Activated CD8-positive, alpha-beta memory T cell treated with anti-CD3 and anti-CD28 coated beads for 48 hours (primary cell): ENCODE data around the gene MPPE1.
A peak's percentile ranks its signal among the peaks of the same experiment; 100 is the strongest.
"Not testable (repeated sequence)": the region's sequence is repeated elsewhere in the genome, so short reads cannot be mapped to it uniquely, and the experiment has no call there.

Experiments used
- DNase-seq, 3 experiments: peaks; one replicate each; pipeline ENCODE4 v3.0.0-alpha.2; 2020; ENCODE audit warnings: low read depth in 2 of 3, low spot score in 2 of 3

Gene MPPE1, protein sequence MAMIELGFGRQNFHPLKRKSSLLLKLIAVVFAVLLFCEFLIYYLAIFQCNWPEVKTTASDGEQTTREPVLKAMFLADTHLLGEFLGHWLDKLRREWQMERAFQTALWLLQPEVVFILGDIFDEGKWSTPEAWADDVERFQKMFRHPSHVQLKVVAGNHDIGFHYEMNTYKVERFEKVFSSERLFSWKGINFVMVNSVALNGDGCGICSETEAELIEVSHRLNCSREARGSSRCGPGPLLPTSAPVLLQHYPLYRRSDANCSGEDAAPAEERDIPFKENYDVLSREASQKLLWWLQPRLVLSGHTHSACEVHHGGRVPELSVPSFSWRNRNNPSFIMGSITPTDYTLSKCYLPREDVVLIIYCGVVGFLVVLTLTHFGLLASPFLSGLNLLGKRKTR

DNA sequence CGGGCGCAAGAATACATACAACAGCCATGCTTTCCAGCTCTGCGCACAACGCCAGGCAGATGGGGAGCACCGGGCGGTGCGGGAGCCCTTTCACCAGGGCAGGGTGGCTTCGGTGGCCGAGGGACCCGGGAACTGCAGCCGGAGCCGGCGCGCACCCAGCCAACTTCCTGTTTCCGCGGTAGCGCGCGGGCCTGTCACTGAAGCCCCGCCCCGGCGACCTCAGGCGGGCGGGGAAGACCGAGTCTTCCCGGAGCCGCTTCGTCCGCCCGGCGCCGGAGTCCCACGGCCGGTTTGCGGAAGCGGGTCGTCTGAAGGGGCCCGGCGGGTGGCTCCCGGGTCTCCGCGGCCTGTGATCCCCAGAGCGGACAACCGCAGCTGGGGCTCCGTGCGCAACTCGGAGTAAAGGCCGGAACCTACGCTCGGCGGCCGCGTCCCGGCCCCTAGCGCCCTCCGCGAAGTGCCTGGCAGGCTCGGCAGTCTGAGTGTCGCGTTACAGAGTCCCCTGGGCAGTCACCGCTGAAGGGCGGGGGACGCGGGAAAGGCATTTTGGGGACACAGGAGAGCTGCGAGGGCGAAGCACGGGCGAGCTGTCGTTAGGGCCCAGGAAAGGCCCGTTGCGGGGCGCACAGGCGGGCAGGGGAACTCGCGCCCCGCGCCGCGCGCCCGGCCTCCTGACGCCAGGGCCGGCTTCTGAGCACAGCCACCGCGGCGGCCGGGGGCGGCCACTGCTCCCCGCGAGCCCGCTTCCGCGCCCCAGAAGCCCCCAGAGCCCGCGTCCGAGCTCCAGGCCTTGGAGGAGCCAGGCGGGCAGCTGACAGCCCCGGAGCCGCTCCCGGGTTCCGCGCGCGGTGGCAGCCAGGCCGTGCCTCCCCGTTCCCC lies at the start of gene MPPE1:
MPPE1 (minus strand) TSS at position 136 of the 879 bp plus-strand sequence. CDS start 11,053 bp downstream, outside the sequence.
- DNase-seq = peak; percentile 62 to 76 (median 73)

DNA sequence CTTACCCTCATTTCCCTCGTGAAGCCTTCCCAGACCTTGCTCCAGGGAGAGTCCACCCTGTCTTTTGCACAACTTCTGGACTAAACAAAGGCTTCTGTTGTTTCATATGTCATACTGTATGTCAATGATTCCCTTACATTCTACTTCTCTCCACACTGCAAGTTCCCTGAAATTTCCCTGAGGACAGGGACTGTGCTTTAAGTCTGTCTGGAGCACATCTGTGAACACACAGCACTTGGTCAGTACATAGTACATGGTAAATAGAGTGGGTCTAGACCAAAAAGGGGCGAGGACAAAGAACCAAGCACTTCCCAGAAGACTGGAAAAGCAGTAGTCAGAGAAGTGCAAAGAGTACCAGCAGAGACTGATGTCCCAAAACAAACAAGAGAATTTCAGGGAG lies 49.5 kb upstream of the MPPE1 start:
- DNase-seq = no peak

DNA sequence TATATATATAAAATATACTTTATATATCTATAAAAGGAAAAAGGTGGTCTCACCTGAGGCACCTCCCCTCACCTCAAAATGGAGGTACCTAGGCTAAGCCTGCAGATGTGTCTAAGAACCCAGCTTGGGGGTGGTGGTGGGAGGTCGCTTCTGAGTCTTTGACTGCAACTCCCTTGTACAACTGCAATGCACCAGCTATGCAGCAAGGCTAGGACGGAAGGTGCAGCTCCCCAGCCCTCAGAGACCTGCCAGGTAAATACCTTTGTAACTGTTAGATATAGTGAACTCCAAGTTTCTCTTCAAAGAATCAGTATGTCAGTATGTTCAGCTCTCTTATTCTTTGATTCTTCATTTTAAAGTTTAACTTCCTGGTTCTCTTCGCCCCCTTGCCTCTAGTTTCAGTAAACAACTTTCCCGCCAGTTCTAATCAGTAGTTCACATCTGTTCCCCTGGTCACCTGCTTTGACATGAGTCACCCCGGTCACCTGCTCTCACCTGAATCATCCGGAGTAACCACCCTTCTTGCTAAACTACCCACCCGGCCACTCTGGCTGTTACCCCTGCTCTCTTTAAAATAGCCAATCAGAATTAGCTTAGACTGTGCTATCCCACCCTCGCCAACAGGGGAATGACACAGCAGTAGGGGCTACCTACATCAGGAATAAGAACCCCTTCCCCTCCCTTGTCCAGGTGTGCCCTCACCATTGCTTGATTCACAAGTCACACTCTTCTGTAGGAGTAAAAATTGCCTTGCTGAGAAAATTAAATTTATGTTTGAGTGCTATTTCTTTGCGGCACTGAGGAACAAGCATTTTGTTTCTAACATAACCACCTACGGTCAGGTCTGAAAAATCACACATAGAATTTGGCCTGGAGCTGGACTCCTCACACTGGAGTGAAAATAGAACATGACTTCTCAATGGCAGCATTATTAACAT lies 48.5 kb upstream of the MPPE1 start:
- DNase-seq = no peak

DNA sequence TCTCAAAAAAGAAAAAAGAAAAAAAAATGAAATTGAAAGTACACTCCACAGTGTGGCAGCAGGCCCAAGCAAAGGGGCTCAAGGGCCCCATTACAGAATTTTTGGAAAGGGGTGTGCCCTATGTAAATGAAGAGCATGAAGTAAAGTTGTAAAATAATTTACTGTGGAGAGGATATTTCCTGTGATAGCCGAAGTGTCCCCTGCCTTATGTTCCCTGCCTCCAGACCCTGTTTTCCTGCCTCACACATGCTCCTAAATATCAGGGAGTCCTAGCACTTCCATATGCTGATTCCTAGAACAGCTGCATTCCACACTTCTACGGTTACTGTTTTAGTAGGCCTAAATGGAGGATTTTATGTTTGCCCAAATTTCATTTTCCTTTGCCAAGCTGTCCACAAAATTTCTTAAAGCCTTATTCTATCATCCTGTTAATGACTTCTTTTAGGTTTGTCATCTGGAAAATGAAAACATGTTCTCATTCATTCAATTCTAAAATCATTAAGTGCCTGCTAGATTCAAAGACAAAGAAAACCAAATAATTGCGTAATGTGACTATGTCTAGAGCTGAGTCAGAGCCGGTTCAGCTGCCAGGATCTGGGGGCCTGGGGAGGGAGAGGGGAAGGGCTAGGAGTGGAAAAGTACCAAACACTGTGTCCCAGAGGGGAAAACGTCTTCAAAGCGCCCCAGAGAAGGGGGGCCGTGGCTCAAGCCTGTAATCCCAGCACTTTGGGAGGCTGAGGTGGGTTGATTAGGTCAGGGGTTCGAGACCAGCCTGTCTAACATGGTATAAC lies 47.3 kb upstream of the MPPE1 start:
- no peak for DNase-seq

DNA sequence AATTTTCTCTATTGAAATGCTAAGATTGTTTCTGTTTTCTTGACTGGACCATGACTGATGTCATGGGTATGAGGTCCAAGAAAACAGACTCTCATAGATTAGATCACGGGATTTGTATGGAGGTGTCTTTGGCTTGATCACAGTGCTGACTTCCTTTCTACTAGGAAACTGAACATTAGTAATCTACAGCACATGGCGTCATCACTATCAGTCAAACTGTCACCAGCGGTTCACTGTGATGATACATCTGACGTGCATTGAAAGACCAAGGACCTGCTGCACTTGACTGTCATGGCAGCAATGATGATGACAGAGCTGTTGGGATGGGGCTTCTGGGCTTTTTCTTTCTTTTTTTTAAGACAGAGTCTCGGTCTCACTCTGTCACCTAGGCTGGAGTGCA lies 45.0 kb upstream of the MPPE1 start:
- DNase-seq = no peak

DNA sequence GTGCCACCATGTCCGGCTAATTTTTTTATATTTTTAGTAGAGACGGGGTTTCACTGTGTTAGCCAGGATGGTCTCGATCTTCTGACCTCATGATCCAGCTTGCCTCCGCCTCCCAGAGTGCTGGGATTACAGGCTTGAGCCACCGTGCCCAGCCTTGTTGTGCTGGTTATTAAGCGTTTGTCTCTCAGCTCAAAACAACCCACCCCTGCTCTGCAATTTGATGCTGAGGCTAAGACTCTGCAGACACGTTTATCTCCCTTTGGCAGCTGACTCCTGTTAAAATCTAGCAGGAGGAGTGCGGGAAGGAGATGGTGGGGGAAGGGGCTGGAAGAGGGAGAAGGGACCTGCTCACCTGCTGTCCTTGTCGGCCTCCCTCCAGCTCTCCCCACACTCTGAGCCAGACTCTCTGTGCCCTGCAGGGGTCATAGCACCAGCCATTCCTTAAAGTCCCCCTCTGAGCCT lies 43.3 kb upstream of the MPPE1 start:
- DNase-seq = no peak

DNA sequence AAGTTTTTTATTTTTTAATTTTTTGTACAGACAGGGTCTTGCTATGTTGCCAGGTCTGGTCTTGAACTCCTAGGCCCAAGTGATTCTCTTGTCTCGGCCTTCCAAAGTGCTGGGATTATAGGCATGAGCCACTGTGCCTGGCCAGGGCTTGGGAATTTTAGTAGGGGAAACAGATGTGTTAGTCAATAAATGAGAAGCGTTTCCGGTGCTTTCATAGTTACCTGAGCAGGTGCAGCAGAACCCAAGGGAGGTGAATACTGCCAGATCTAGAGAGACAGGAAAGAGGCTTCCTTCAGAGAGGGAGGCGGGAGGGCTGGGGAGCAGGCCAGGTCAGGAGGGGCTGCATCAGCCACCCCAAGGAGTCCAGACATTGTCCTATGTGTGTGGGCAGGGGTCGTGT lies 42.7 kb upstream of the MPPE1 start:
- no peak for DNase-seq

DNA sequence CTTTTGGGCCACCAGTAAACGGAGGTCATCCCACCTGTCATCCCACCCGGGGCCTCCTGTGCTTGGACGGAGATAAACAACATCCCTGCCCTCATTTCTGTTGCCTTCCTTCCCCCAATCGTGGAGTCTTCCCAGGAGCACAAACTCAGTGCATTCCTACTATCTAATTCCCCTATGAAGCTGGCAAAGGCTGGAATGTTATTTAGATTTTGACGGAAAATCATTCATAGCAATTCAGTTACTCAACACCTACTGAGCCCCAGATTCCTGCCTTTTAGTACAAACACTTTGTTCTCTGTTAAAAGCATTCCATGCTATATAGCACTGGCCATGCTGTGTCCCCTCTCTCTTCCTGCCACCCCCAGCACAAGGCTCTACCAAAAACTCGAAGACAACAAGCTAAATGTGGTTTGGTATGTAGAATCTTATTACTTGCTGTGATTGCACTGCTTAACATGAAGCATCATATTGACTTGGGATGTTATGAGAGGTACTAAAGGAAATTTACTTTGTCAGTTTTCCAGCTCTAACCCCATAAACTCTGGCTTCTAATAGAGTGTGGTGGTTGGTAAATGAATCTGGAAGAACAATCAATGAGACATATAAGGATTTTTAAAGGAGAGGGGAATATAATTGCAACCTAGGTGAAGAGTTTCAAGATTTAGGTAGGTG lies 40.9 kb upstream of the MPPE1 start:
- DNase-seq = no peak

DNA sequence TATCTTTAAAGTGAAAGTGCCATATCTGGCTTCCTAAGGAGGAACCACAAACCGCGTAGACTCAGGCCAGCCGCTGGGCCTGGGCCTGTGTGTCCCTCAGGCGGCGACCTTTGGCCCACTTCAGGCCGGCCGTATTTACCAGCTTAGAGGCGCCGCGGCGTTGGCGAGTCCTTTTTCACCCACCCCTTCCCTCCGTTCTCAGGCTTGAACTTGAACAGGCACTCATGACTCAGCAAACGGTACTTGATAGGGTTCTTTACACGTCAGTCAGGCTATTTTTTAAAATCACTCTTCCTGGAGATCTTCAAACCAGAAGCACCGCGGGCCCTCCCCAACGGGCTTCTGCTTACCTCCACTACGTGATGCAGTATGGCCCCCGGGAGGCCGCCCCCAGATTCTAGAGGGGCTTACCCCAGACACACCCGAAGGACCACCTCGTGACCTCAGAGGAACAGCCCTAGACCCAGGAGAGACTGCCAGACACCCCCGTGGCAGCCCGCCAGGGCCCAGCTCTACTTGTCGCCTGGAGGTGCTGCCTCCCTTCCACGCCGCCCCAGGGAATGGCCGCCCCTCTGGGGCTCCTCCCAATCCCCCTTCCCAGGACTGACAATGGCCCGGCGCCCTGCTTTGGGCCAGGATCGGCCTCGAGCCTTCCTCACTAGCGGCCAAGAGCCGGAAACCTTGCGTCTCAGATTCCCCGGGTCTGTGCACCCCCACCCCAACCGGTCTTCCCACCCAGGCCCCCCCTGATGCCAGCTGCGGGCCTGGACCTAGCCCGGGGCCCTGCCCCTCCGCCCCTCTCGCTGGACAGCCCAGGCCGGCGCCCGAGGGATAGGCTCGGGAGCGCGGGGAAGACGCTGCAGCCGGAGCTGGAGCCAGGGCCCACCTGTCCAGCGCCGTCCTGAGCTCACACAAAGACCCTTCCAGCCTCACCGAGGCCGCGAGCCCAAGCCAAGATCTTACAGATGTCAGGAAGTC lies 39.4 kb upstream of the MPPE1 start:
- DNase-seq = peak; percentile 20 to 38 (median 21)

DNA sequence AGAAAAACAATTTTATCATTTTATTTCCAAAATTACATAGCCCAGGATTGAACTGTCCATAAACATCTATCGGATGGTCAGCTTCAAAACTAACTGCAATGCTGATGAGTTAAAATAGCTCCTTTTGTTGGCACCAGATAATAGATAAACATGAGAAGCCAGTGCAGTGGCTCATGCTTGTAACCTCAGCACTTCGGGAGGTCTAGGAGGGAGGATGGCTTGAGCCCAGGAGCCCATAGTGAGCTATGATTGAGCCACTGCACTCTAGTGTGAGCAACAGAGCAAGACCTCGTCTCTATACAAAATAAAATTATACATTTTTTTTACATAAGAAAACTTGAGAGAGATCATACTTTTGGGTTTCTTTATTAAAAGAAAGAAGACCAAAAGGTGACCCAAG lies 38.6 kb upstream of the MPPE1 start:
- DNase-seq = no peak

DNA sequence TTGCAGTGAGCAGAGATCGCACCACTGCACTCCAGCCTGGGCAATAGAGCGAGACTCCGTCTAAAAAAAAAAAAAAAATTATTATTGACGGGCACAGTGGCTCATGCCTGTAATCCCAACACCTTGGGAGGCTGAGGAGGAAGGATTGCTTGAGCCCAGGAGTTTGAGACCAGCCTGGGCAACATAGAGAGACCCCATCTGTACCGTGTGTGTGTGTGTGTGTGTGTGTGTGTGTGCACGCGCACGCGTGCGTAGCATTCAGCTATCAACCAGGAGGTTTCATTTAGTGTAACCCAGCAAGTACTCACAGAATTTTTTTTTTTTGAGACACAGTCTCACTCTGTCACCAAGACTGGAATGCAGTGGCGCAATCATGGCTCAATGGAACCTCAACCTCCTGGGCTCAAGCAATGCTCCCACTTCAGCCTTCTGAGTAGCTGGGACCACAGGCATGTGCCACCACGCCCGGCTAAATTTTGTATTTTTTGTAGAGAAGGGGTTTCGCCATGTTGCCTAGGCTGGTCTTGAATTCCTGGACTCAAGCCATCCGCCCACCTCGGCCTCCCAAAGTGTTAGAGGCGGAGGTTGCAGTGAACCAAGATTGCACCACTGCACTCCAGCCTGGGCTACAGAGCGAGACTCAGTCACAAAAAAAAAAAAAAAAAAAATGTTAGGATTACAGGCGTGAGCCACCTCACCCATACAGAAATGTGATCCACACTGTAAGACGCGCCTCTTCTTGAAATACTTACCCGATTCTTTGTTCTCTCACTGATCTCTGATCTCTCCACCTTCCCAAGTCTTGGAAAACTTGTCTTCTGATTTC lies 37.9 kb upstream of the MPPE1 start:
- not testable (repeated sequence) for DNase-seq

DNA sequence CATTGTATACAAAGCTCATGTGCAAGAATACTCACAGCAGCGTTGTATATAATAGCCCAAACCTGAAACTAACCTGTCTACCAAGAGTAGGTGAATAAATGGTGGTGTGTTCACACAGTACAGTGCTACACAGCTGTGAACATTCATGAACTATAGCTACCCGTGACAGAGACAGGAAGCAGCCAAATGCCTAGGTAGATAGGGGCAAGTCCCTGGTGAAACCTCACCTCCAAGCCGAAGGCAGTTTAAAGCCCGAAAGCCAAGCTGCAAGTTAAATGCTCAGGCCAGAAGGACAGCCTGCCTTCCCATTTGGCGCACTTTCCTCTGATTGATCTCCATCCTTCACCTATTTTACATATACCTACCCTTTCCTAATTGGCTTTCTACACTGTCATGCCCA lies 36.7 kb upstream of the MPPE1 start:
- no peak for DNase-seq

DNA sequence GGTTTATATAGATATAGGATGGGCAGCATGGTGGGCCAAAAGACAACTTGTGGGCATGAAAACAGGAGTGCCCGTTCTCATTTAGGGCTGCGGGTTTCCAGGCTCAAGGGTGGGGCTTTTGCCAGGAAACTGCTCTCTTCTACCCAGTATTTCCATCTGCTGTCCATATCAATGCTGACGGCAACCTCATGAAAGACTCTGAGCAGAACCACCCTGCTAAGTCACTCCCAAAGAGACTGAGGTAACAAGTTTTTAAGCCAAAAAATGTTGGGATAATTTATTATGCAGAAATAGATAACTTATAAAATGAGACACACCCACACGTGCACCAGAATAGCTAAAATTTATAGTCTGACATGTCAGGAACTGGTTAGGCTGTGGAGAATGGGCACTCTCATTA lies 36.1 kb upstream of the MPPE1 start:
- no peak for DNase-seq

DNA sequence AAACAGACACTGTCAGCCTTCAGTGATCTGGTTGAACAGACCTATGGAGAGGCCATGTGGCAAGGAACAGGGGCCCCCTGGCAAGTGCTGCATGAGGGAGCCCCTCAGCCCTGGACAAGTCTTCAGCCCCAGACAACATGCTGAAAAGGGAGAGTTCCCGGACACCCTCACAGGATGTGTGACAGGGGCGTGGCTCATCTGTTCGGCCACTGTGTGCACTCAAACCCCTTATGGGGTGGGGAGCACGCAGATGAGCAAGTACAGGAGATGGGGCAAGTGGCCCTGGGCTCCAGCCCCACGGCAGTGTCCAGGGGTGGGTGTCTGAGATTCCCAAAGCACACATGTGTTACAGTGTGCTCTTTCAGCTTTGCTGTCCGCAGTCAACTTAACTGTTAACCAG lies 35.4 kb upstream of the MPPE1 start:
- DNase-seq = no peak

DNA sequence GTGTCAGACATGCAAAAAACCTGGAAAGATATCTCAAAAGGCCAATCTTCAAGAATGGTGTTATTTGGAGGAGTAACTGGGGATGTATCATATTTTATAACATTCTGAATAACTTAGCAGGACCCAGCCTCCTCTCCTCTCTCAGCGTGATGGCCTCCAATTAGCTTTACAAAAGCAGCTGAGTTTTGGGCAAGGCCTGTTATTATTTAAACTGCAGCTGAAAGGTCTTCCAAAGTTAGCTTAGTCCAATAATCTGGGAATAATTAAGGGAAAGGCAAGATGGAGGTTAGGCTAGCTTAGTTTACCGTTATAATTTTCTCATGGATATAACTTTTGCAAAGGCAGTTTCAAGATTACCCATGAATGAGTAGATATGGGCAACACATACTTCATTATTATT lies 32.8 kb upstream of the MPPE1 start:
- DNase-seq = no peak

DNA sequence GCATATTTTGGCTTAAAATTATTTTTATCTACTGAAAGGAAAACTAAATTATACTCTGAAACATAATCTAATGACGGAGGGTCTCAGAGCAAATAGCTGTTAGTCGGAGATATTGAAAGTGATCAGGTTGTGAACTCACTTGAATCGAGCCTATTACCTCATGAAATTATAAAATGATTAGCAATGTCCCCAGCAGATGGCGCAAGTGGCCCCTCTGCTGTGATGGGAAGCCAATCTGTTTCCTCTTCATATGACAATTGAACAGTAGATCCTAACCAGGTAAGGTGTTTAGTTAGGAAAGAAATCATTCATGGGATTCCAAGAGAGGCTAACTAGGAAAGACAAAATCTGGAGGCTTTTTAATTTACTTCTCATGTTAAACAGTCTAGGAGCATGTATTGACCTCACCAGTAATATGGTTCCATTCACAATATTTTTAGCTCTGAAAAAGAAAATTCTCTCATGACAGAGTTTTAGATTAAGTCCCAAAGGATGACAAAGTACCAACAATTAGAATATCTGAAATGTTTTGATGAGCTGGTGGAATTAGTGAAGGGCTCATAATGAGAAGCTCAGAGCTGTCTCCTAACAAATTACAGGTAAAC lies 29.9 kb upstream of the MPPE1 start:
- DNase-seq = peak; percentile 6 to 48 (median 45)

DNA sequence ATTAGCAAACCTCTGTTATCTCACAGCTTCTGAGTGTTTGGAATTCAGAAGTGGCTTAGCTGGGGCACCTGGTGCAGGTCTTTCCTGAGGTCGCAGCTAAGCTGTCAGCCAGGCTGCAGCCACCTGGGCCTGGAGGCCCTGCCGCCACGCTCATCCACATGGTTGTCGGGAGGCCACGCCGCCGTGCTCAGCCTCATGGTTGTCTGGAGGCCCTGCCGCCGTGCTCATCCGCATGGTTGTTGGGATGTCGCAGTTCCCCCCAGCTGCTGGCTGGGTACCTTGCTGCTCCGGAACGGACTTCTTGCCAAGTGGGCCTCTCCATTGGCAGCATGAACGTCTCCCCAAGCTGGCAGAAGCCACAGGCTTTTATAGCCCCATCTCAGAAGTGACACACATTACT lies 24.3 kb upstream of the MPPE1 start:
- DNase-seq = no peak
